Measurements from ENCODE around the gene CHP2.

CHP2 gene

GRCh38 chr16:23745263-23745662 is 9.6 kb upstream of the CHP2 start:
- no peak for TF ChIP-seq TEAD4 (IDR thresholded peaks at IDR 0.05)
- TF ChIP-seq NFIC (IDR thresholded peaks at IDR 0.05) = no peak
- TF ChIP-seq, protein P1, sequence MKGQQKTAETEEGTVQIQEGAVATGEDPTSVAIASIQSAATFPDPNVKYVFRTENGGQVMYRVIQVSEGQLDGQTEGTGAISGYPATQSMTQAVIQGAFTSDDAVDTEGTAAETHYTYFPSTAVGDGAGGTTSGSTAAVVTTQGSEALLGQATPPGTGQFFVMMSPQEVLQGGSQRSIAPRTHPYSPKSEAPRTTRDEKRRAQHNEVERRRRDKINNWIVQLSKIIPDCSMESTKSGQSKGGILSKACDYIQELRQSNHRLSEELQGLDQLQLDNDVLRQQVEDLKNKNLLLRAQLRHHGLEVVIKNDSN (IDR thresholded peaks at IDR 0.05) = no peak

- TF ChIP-seq TAF1 (IDR thresholded peaks at IDR 0.05; ENCODE audit: low read depth) (no peak), TEAD4 (IDR thresholded peaks at IDR 0.05) (no peak), EP300 (IDR thresholded peaks at IDR 0.05; ENCODE audit: borderline replicate concordance) (no peak), NFIC (IDR thresholded peaks at IDR 0.05) (no peak), CEBPB (IDR thresholded peaks at IDR 0.05) (no peak), EGR1 (IDR thresholded peaks at IDR 0.05) (no peak), MAX (IDR thresholded peaks at IDR 0.05) (no peak), YY1 (IDR thresholded peaks at IDR 0.05; ENCODE audit: low read depth) (no peak), CREB1 (IDR thresholded peaks at IDR 0.05; ENCODE audit: low read depth) (no peak), ZBTB7A (IDR thresholded peaks at IDR 0.05; ENCODE audit: low read depth) (no peak), RAD21 (IDR thresholded peaks at IDR 0.05; ENCODE audit: low read depth) (no peak), FOXM1 (IDR thresholded peaks at IDR 0.05; ENCODE audit: borderline replicate concordance, low read depth) (no peak)
- TF ChIP-seq, protein P1 (IDR thresholded peaks at IDR 0.05) = no peak
- TF ChIP-seq, protein P2, sequence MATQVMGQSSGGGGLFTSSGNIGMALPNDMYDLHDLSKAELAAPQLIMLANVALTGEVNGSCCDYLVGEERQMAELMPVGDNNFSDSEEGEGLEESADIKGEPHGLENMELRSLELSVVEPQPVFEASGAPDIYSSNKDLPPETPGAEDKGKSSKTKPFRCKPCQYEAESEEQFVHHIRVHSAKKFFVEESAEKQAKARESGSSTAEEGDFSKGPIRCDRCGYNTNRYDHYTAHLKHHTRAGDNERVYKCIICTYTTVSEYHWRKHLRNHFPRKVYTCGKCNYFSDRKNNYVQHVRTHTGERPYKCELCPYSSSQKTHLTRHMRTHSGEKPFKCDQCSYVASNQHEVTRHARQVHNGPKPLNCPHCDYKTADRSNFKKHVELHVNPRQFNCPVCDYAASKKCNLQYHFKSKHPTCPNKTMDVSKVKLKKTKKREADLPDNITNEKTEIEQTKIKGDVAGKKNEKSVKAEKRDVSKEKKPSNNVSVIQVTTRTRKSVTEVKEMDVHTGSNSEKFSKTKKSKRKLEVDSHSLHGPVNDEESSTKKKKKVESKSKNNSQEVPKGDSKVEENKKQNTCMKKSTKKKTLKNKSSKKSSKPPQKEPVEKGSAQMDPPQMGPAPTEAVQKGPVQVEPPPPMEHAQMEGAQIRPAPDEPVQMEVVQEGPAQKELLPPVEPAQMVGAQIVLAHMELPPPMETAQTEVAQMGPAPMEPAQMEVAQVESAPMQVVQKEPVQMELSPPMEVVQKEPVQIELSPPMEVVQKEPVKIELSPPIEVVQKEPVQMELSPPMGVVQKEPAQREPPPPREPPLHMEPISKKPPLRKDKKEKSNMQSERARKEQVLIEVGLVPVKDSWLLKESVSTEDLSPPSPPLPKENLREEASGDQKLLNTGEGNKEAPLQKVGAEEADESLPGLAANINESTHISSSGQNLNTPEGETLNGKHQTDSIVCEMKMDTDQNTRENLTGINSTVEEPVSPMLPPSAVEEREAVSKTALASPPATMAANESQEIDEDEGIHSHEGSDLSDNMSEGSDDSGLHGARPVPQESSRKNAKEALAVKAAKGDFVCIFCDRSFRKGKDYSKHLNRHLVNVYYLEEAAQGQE (IDR thresholded peaks at IDR 0.05; ENCODE audit: low read depth) = no peak
Measured at GRCh38 chr16:23748630-23749029, 6.2 kb upstream of the CHP2 start.

- TF ChIP-seq TAF1 (IDR thresholded peaks at IDR 0.05; ENCODE audit: low read depth) (no peak), TCF12 (IDR thresholded peaks at IDR 0.05; ENCODE audit: low read depth) (no peak), FOXM1 (IDR thresholded peaks at IDR 0.05; ENCODE audit: borderline replicate concordance, low read depth) (no peak), CEBPB (IDR thresholded peaks at IDR 0.05) (no peak), NFIC (IDR thresholded peaks at IDR 0.05) (no peak), RAD21 (IDR thresholded peaks at IDR 0.05; ENCODE audit: low read depth) (no peak), TEAD4 (IDR thresholded peaks at IDR 0.05) (no peak), EGR1 (IDR thresholded peaks at IDR 0.05) (no peak), EP300 (IDR thresholded peaks at IDR 0.05; ENCODE audit: borderline replicate concordance) (no peak), MAX (IDR thresholded peaks at IDR 0.05) (no peak), YY1 (IDR thresholded peaks at IDR 0.05; ENCODE audit: low read depth) (no peak), ZBTB7A (IDR thresholded peaks at IDR 0.05; ENCODE audit: low read depth) (no peak), CREB1 (IDR thresholded peaks at IDR 0.05; ENCODE audit: low read depth) (no peak)
- TF ChIP-seq, protein P2 (IDR thresholded peaks at IDR 0.05; ENCODE audit: low read depth) = no peak
- TF ChIP-seq, protein P1 (IDR thresholded peaks at IDR 0.05) = no peak
Measured at GRCh38 chr16:23753908-23754593, 775 bp upstream of the CHP2 start.

DNA sequence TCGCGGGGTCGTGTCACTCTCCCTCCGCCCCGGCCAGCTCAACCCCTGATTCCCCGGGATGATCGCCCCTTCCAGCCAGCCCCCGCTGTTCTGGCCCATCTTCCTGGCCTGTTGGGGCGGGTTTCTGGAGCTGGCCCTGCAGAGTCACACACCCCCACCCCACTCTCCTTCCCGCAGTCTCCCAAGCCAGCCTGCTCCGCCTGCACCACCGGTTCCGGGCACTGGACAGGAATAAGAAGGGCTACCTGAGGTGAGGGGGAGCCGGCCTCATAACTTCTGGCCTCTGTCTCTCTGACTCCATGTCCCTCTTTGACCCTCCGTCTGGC is 621 bp downstream of the CHP2 start:
- TF ChIP-seq NFIC (IDR thresholded peaks at IDR 0.05) (no peak), RAD21 (IDR thresholded peaks at IDR 0.05; ENCODE audit: low read depth) (no peak), FOXM1 (IDR thresholded peaks at IDR 0.05; ENCODE audit: borderline replicate concordance, low read depth) (no peak), ZBTB7A (IDR thresholded peaks at IDR 0.05; ENCODE audit: low read depth) (no peak), TAF1 (IDR thresholded peaks at IDR 0.05; ENCODE audit: low read depth) (no peak), CREB1 (IDR thresholded peaks at IDR 0.05; ENCODE audit: low read depth) (no peak), MAX (IDR thresholded peaks at IDR 0.05) (no peak)
- TF ChIP-seq, protein P1 (IDR thresholded peaks at IDR 0.05) = no peak

DNA sequence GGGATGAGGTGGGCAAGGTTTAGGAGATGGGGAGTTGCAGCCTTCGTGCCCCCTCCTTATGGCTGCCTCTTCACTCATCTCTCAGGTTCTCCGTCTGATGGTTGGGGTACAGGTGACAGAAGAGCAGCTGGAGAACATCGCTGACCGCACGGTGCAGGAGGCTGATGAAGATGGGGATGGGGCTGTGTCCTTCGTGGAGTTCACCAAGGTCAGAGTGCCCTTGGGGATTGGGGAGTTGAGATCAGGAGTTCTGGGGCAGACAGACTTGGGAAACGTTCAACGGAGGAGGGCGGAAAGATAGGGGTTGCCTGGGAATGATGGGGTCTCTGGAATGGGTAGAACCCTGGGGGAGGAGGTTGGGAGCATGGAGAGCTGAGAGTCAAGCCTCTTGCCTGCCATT is 2.3 kb downstream of the CHP2 start:
- TF ChIP-seq EP300 (IDR thresholded peaks at IDR 0.05; ENCODE audit: borderline replicate concordance) (no peak), NFIC (IDR thresholded peaks at IDR 0.05) (no peak), TAF1 (IDR thresholded peaks at IDR 0.05; ENCODE audit: low read depth) (no peak), ZBTB7A (IDR thresholded peaks at IDR 0.05; ENCODE audit: low read depth) (no peak), FOXM1 (IDR thresholded peaks at IDR 0.05; ENCODE audit: borderline replicate concordance, low read depth) (no peak)
- TF ChIP-seq, protein P1 (IDR thresholded peaks at IDR 0.05) = no peak
- TF ChIP-seq, protein P2 (IDR thresholded peaks at IDR 0.05; ENCODE audit: low read depth) = no peak
